GM21529 (cell line): ENCODE data around the gene PIGQ.
"Not testable (repeated sequence)": the region's sequence is repeated elsewhere in the genome, so short reads cannot be mapped to it uniquely, and the experiment has no call there.

Experiments used
- ATAC-seq: cut with Tn5 transposase; IDR thresholded peaks from one replicate; pipeline ENCODE4 v1.9.1; 2021; ENCODE audit not compliant: unreplicated experiment

Gene PIGQ

GRCh38 chr16:583815-584591 is 14.2 kb downstream of the PIGQ start:
- no peak for ATAC-seq

- no peak for ATAC-seq
Observed at GRCh38 chr16:585351-585750, 15.6 kb downstream of the PIGQ start.

- no peak for ATAC-seq
Observed at GRCh38 chr16:586047-586644, 16.4 kb downstream of the PIGQ start.

- ATAC-seq: no peak
Observed at GRCh38 chr16:586645-587590, 17.1 kb downstream of the PIGQ start.

GRCh38 chr16:588639-588888 is 18.8 kb downstream of the PIGQ start:
- peak; percentile 7 for ATAC-seq

- ATAC-seq: peak; percentile 70
Observed at GRCh38 chr16:588889-589657, 19.3 kb downstream of the PIGQ start.

GRCh38 chr16:589658-590187 is 20.0 kb downstream of the PIGQ start, which contains the start of gene RAB40C:
RAB40C (plus strand) TSS chr16:590066; CDS start chr16:590292, 226 bp downstream.
- ATAC-seq: peak; percentile 79

- ATAC-seq: no peak
Observed at GRCh38 chr16:590188-590814, 20.5 kb downstream of the PIGQ start.

GRCh38 chr16:590815-591200 is 21.0 kb downstream of the PIGQ start:
- no peak for ATAC-seq

- no peak for ATAC-seq
Observed at GRCh38 chr16:591231-591630, 21.5 kb downstream of the PIGQ start.

GRCh38 chr16:591892-592517 is 22.2 kb downstream of the PIGQ start:
- no peak for ATAC-seq

- no peak for ATAC-seq
Observed at GRCh38 chr16:592518-593306, 22.9 kb downstream of the PIGQ start.

- ATAC-seq: no peak
Observed at GRCh38 chr16:593406-593805, 23.6 kb downstream of the PIGQ start.

- no peak for ATAC-seq
Observed at GRCh38 chr16:593807-594206, 24.0 kb downstream of the PIGQ start.

- no peak for ATAC-seq
Observed at GRCh38 chr16:595094-595528, 25.3 kb downstream of the PIGQ start.

- no peak for ATAC-seq
Observed at GRCh38 chr16:595942-596735, 26.4 kb downstream of the PIGQ start.

- no peak for ATAC-seq
Observed at GRCh38 chr16:596736-597060, 26.9 kb downstream of the PIGQ start.

GRCh38 chr16:597655-598054 is 27.9 kb downstream of the PIGQ start:
- not testable (repeated sequence) for ATAC-seq
